ENCODE data around the gene ITFG2. TPM values are rescaled to one million over a fixed set of nuclear protein-coding genes. Genes with fewer than 3 reads are reported as not detected.

The ITFG2 gene
- total RNA-seq, 3 donors from 2014 or later, result 22.2 to 48.9 (median 35.1) TPM

- intact Hi-C loops (cut with DNase I; ENCODE audit: low total_unique reads), result no loop called here
- peak overlapping the region in 1 of 2 donors; percentile 62 for H3K27ac ChIP-seq
- no peak for TF ChIP-seq POLR2AphosphoS5 (IDR thresholded peaks at IDR 0.05)
- no peak for TF ChIP-seq POLR2A (IDR thresholded peaks at IDR 0.05)
- TF ChIP-seq CTCF (IDR thresholded peaks at IDR 0.05), result no peak
- H3K4me1 ChIP-seq, result no peaks in the 10 kb centered on the region
- DNase-seq (ENCODE audit: low spot score in 2 of 2), result no peak
- no peaks in the 10 kb centered on the region for H3K9me3 ChIP-seq
- H3K27me3 ChIP-seq, result no peaks in the 10 kb centered on the region
- no peaks in the 10 kb centered on the region for H3K36me3 ChIP-seq
- H3K4me3 ChIP-seq, result peak overlapping the region in 1 of 3 donors; percentile 0
Measured at GRCh38 chr12:2833327-2833726, 20.9 kb downstream of the ITFG2 start.

DNA sequence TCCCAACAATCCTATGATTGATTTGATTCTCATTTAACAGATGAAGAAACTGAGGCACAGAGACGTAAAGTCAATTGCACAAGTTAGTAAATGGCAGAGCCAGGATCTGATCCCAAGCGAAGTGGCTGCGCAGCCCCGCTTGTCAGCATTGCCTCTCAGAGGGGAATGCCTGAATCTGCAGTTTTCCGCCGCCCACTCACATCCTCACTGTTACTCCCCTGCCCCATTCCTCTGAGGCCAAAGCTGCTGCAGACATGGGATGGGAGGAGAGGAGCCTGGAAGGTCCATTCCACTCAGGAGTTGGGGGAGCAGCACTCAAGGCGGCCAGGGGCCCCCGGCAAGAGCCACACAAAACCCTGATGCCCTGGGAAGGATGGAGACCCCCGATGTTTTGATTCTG lies 21.3 kb downstream of the ITFG2 start:
- intact Hi-C loops (cut with DNase I; ENCODE audit: low total_unique reads), result no loop called here
- no peaks in the 10 kb centered on the region for H3K9me3 ChIP-seq
- no peak for DNase-seq (ENCODE audit: low spot score in 2 of 2)
- TF ChIP-seq CTCF (IDR thresholded peaks at IDR 0.05), result no peak
- H3K27ac ChIP-seq, result peak overlapping the region in 1 of 2 donors; percentile 62
- H3K36me3 ChIP-seq, result no peaks in the 10 kb centered on the region
- no peaks in the 10 kb centered on the region for H3K4me1 ChIP-seq
- peak overlapping the region in 2 of 3 donors; percentile 42 to 58 for H3K4me3 ChIP-seq
- no peaks in the 10 kb centered on the region for H3K27me3 ChIP-seq

GRCh38 chr12:2834581-2835491 lies 22.4 kb downstream of the ITFG2 start, which contains the start of gene NRIP2:
Gene NRIP2 (minus strand): TSS chr12:2835035. CDS start chr12:2834983, 52 bp downstream.
- Histone ChIP-seq H3K4me3 (peak within 1 kb of the TSS in 2 of 3 donors; percentile 42 to 58), H3K36me3 (no peaks in the 10 kb centered on the region), H3K9me3 (no peaks in the 10 kb centered on the region), H3K27ac (peak within 1 kb of the TSS in 1 of 2 donors; percentile 62), H3K4me1 (no peaks in the 10 kb centered on the region), H3K27me3 (no peaks in the 10 kb centered on the region)
- no peak for TF ChIP-seq POLR2A (IDR thresholded peaks at IDR 0.05)
- no peak for TF ChIP-seq CTCF (IDR thresholded peaks at IDR 0.05)
- TF ChIP-seq POLR2AphosphoS5 (IDR thresholded peaks at IDR 0.05), result no peak
- no peak for DNase-seq (ENCODE audit: low spot score in 2 of 2)
- intact Hi-C loops (cut with DNase I; ENCODE audit: low total_unique reads), result no loop called here

DNA sequence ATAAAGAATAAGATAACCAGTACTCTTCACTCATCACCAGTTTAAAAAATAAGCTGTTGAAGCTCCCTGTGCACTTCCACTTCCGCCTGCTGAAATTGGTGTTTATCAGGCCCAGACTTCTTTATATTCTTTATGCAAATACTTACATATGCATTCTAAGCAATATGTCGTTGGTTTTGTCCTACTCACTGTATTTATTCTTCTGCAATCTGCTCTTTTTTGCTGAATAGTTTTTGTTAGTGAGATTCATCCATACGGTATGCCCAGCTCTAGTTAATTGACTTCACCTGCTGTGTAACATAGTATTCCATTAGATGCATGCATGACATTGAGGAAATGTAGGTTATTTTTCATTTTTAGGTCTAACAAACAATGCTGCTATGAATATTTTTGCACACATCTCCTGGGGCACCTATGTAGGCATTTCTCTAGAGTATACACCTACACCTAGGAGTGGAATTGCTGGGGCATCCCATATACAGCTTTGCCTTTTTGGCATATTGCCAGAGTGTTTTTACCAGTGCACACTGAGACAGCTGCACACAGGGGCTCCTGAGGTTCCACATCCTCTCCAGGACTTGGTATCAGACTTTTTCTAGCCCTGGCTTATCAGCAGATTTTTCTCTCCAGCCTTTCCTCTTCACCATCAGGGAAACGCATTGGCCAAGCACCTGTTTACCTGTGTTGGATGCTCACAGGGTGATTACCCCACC lies 23.4 kb downstream of the ITFG2 start:
- Histone ChIP-seq H3K27ac (no peak overlapping the region), H3K9me3 (no peaks in the 10 kb centered on the region), H3K36me3 (no peaks in the 10 kb centered on the region), H3K27me3 (no peaks in the 10 kb centered on the region), H3K4me3 (no peak overlapping the region), H3K4me1 (no peaks in the 10 kb centered on the region)
- no peak for TF ChIP-seq CTCF (IDR thresholded peaks at IDR 0.05)
- TF ChIP-seq POLR2A (IDR thresholded peaks at IDR 0.05), result no peak
- TF ChIP-seq POLR2AphosphoS5 (IDR thresholded peaks at IDR 0.05), result no peak
- no peak for DNase-seq (ENCODE audit: low spot score in 2 of 2)
- intact Hi-C loops (cut with DNase I; ENCODE audit: low total_unique reads), result no loop called here

- DNase-seq (ENCODE audit: low spot score in 2 of 2), result no peak
- Histone ChIP-seq H3K4me1 (no peaks in the 10 kb centered on the region), H3K36me3 (no peaks in the 10 kb centered on the region), H3K4me3 (no peak overlapping the region), H3K27ac (no peak overlapping the region), H3K27me3 (no peaks in the 10 kb centered on the region), H3K9me3 (no peaks in the 10 kb centered on the region)
- intact Hi-C loops (cut with DNase I; ENCODE audit: low total_unique reads), result no loop called here
- TF ChIP-seq POLR2A (IDR thresholded peaks at IDR 0.05) (no peak), POLR2AphosphoS5 (IDR thresholded peaks at IDR 0.05) (no peak), CTCF (IDR thresholded peaks at IDR 0.05) (no peak)
Measured at GRCh38 chr12:2836574-2836973, 24.1 kb downstream of the ITFG2 start.

All from breast epithelium (tissue), 4 donors.